Keratinocyte (primary cell): ENCODE data around the gene GIT1. TPM values are rescaled to one million over a fixed set of nuclear protein-coding genes. Genes with fewer than 3 reads are reported as not detected.

ENCODE experiments used
- DNase-seq: peaks from one replicate; pipeline ENCODE4 v3.0.0-alpha.2; 2011; ENCODE audit warnings: low read depth, missing footprints, low spot score
- FAIRE-seq: peaks from 2 replicates; lab custom pipeline; 2011; peaks lifted over from hg19 to GRCh38; lab: Jason Lieb, UNC
- H2AFZ ChIP-seq: 2 replicates; pipeline ENCODE4 v1.6.0; 2012; ENCODE audit warnings: low read length, control low read depth, inconsistent platforms; ENCODE audit not compliant: control insufficient read depth
- H3K27ac ChIP-seq: 2 replicates; pipeline ENCODE4 v1.5.1; 2011; ENCODE audit warnings: low read length; ENCODE audit not compliant: control insufficient read depth, insufficient read depth
- H3K27me3 ChIP-seq: 3 replicates; pipeline ENCODE4 v1.6.0; 2011; ENCODE audit warnings: low read length; ENCODE audit not compliant: control insufficient read depth, insufficient read depth; ENCODE audit errors: extremely low read depth
- H3K36me3 ChIP-seq, 2 experiments: 2 replicates in 1 of 2; 3 replicates in 1 of 2; pipeline ENCODE4 v1.5.1; 2011; ENCODE audit warnings: low read length in 2 of 2, mild to moderate bottlenecking in 1 of 2; ENCODE audit not compliant: control insufficient read depth in 2 of 2, insufficient read depth in 2 of 2; ENCODE audit errors: extremely low read depth in 1 of 2
- H3K4me1 ChIP-seq: 3 replicates; pipeline ENCODE4 v1.5.1; 2011; ENCODE audit warnings: low read length; ENCODE audit not compliant: control insufficient read depth, insufficient read depth; ENCODE audit errors: extremely low read depth
- H3K4me2 ChIP-seq: 3 replicates; pipeline ENCODE4 v1.6.0; 2011; ENCODE audit warnings: low read depth, low read length; ENCODE audit not compliant: control insufficient read depth, insufficient read depth; ENCODE audit errors: extremely low read depth
- H3K4me3 ChIP-seq, 3 experiments: fragments of 200-600 bp in 1 of 3; sonication (generic) in 1 of 3; 2 replicates in 2 of 3; 3 replicates in 1 of 3; pipeline ENCODE4 v1.5.1; 2011 to 2016; ENCODE audit warnings: low read length in 3 of 3, mild to moderate bottlenecking in 3 of 3, control low read depth in 2 of 3, inconsistent platforms in 1 of 3, low read depth in 1 of 3, mixed read lengths in 1 of 3, mixed run types in 1 of 3, moderate library complexity in 1 of 3; ENCODE audit not compliant: control insufficient read depth in 2 of 3, insufficient read depth in 2 of 3; ENCODE audit errors: extremely low read depth in 1 of 3
- H3K79me2 ChIP-seq: 2 replicates; pipeline ENCODE4 v1.6.0; 2012; ENCODE audit warnings: low read length; ENCODE audit not compliant: control insufficient read depth, insufficient read depth
- H3K9ac ChIP-seq: 3 replicates; pipeline ENCODE4 v1.6.0; 2011; ENCODE audit warnings: low read length; ENCODE audit not compliant: control insufficient read depth, insufficient read depth; ENCODE audit errors: extremely low read depth
- H3K9me1 ChIP-seq: 3 replicates; pipeline ENCODE4 v1.6.0; 2011; ENCODE audit warnings: low read length; ENCODE audit not compliant: control insufficient read depth, insufficient read depth; ENCODE audit errors: extremely low read depth
- H3K9me3 ChIP-seq: 2 replicates; pipeline ENCODE4 v1.5.1; 2012; ENCODE audit warnings: low read depth, low read length; ENCODE audit not compliant: control insufficient read depth
- H4K20me1 ChIP-seq: 3 replicates; pipeline ENCODE4 v1.6.0; 2011; ENCODE audit warnings: low read length; ENCODE audit not compliant: control insufficient read depth, insufficient read depth; ENCODE audit errors: extremely low read depth
- CTCF ChIP-seq, 3 experiments: IDR thresholded peaks in 1 of 3; conservative IDR thresholded peaks in 1 of 3; optimal IDR thresholded peaks in 1 of 3; 2 replicates in 2 of 3; 3 replicates in 1 of 3; pipeline versions ENCODE3 to v1.5.1; 2011; ENCODE audit warnings: low read length in 3 of 3, mild to moderate bottlenecking in 3 of 3, moderate library complexity in 2 of 3, control low read depth in 1 of 3, inconsistent platforms in 1 of 3; ENCODE audit not compliant: insufficient read depth in 2 of 3; ENCODE audit errors: extremely low read depth in 1 of 3
- EZH2 ChIP-seq: IDR thresholded peaks from one replicate; pipeline ENCODE4 v1.6.1; 2012; ENCODE audit warnings: inconsistent platforms, mild to moderate bottlenecking, low read length, moderate library complexity
- dilution Hi-C: fragments of 300-500 bp; cut with MboI; formaldehyde crosslinking; loops from one replicate; pipeline ENCODE4 v1.7.0; 2020; ENCODE audit warnings: low sequenced_read_pairs; ENCODE audit not compliant: extremely low pct_ligation_motif_present
- polyA plus RNA-seq, 5 experiments: library from polyadenylated mRNA; depleted of rRNA in 3 of 5; stranded (reverse) in 3 of 5; stranded (forward) in 1 of 5; unstranded in 1 of 5; fragments of >200 nt; gene quantifications; 1 replicate in 1 of 5; 2 replicates in 3 of 5; 3 replicates in 1 of 5; pipeline versions ENCODE4 v1.2.1 to v1.2.3, GENCODE V29; 2011 to 2012; ENCODE audit warnings: missing spikeins in 2 of 5, low read depth in 1 of 5, low replicate concordance in 1 of 5

Gene GIT1
- polyA plus RNA-seq, 1 donor (not counting 4 experiments of a cell fraction or from before 2014, with no cell fraction given), result 42.7 TPM

- H3K4me2 ChIP-seq, result no peak overlapping the region
- DNase-seq (no peak), FAIRE-seq (no peak)
- TF ChIP-seq EZH2 (no peak), CTCF (optimal IDR thresholded peaks at IDR 0.05 in 1 of 3, IDR thresholded peaks at IDR 0.05 in 1 of 3, conservative IDR thresholded peaks at IDR 0.05 in 1 of 3; ENCODE audit: extremely low read depth in 1 of 3, insufficient read depth in 2 of 3, low read length in 3 of 3) (no peak)
- dilution Hi-C loops, result no loop called here
- H3K27ac ChIP-seq, result no peak overlapping the region
- no peaks in the 10 kb centered on the region for H3K9me3 ChIP-seq
- no peak overlapping the region for H2AFZ ChIP-seq
- peaks cover 8% of the 10 kb centered on the region for H3K4me1 ChIP-seq
- no peaks in the 10 kb centered on the region for H3K27me3 ChIP-seq
- no peak overlapping the region for H3K9ac ChIP-seq
- peaks cover 24 to 44% of the 10 kb centered on the region in 2 experiments for H3K36me3 ChIP-seq
- no peak overlapping the region for H3K4me3 ChIP-seq
- peaks cover 5% of the 10 kb centered on the region for H4K20me1 ChIP-seq
- H3K79me2 ChIP-seq, result no peaks in the 10 kb centered on the region
- H3K9me1 ChIP-seq, result no peaks in the 10 kb centered on the region
Observed at GRCh38 chr17:29573871-29574731, 15.3 kb downstream of the GIT1 start.

- dilution Hi-C loops, result no loop called here
- H4K20me1 ChIP-seq, result peaks cover 5% of the 10 kb centered on the region
- no peak overlapping the region for H3K9ac ChIP-seq
- H3K4me3 ChIP-seq, result no peak overlapping the region
- FAIRE-seq, result no peak
- no peak for DNase-seq
- H3K4me2 ChIP-seq, result no peak overlapping the region
- H3K27ac ChIP-seq, result no peak overlapping the region
- peaks cover 10% of the 10 kb centered on the region for H3K4me1 ChIP-seq
- H3K79me2 ChIP-seq, result no peaks in the 10 kb centered on the region
- TF ChIP-seq EZH2 (no peak), CTCF (optimal IDR thresholded peaks at IDR 0.05 in 1 of 3, IDR thresholded peaks at IDR 0.05 in 1 of 3, conservative IDR thresholded peaks at IDR 0.05 in 1 of 3; ENCODE audit: extremely low read depth in 1 of 3, insufficient read depth in 2 of 3, low read length in 3 of 3) (no peak)
- no peaks in the 10 kb centered on the region for H3K9me3 ChIP-seq
- H3K9me1 ChIP-seq, result no peaks in the 10 kb centered on the region
- peaks cover 18 to 42% of the 10 kb centered on the region in 2 experiments for H3K36me3 ChIP-seq
- H3K27me3 ChIP-seq, result no peaks in the 10 kb centered on the region
- H2AFZ ChIP-seq, result no peak overlapping the region
Observed at GRCh38 chr17:29573558-29573869, 15.9 kb downstream of the GIT1 start.
